Adrenal gland (tissue), 5 donors: ENCODE data around the gene ASCC1.

Experiments used
- POLR2A ChIP-seq, 2 donors: fragments of 450-650 bp; IDR thresholded peaks; one replicate each; pipeline ENCODE4 v1.6.1; 2017; ENCODE audit warnings: antibody characterized with exemption in 2 of 2, mild to moderate bottlenecking in 2 of 2, moderate library complexity in 1 of 2
- TF ChIP-seq, protein P1 (sequence below), 6 experiments: fragments of 450-650 bp in 4 of 6; fragments of 200-600 bp in 2 of 6; sonication (generic) in 1 of 6; IDR thresholded peaks; 1 replicate in 5 of 6; 2 replicates in 1 of 6; pipeline versions ENCODE4 v1.5.1 to v1.8.0; 2016 to 2021; ENCODE audit warnings: antibody characterized with exemption in 6 of 6, mild to moderate bottlenecking in 2 of 6, moderate library complexity in 1 of 6
- donor health status: DM: no; HTN: no; CAD: no.

DNA sequence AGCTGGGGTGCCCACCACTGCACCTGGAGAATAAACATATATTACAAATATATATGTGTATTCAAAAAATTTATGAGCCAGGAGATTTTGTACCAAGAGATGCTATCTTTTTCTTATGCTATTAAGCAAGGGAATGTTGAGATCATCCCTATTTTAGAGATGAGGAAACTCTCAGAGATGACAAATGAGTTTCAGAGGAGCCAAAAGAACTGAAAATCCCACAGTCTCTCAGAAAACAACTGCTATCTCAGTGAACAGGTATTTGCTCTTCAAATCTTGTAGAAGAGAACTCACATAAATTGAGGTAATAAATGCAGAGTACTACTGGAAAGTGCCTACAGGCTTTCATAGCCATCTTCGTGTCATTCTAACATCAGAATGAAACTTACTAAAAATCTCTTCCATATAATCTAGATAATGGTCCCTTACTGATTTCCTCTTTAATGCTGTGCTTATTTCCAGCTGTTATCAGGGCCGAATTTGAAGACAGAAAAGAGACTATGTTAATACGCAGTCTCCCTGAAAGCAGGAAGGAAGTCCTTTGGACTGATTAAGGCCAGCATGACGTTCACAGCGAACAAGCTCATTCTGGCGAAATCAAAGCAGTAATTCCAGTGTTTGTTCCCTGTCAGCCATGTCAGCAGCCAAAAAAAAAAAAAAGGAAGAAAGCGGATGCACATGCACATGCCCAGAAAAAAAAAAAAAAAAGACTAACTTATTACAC, 29.7 kb downstream of the ASCC1 start:
- TF ChIP-seq POLR2A (IDR thresholded peaks at IDR 0.05), result no peak
- TF ChIP-seq, protein P1, sequence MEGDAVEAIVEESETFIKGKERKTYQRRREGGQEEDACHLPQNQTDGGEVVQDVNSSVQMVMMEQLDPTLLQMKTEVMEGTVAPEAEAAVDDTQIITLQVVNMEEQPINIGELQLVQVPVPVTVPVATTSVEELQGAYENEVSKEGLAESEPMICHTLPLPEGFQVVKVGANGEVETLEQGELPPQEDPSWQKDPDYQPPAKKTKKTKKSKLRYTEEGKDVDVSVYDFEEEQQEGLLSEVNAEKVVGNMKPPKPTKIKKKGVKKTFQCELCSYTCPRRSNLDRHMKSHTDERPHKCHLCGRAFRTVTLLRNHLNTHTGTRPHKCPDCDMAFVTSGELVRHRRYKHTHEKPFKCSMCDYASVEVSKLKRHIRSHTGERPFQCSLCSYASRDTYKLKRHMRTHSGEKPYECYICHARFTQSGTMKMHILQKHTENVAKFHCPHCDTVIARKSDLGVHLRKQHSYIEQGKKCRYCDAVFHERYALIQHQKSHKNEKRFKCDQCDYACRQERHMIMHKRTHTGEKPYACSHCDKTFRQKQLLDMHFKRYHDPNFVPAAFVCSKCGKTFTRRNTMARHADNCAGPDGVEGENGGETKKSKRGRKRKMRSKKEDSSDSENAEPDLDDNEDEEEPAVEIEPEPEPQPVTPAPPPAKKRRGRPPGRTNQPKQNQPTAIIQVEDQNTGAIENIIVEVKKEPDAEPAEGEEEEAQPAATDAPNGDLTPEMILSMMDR (IDR thresholded peaks at IDR 0.05), result no peak
